ENCODE data around the gene CPNE1.
"Not testable (repeated sequence)": the region's sequence is repeated elsewhere in the genome, so short reads cannot be mapped to it uniquely, and the experiment has no call there.

Gene CPNE1

DNA sequence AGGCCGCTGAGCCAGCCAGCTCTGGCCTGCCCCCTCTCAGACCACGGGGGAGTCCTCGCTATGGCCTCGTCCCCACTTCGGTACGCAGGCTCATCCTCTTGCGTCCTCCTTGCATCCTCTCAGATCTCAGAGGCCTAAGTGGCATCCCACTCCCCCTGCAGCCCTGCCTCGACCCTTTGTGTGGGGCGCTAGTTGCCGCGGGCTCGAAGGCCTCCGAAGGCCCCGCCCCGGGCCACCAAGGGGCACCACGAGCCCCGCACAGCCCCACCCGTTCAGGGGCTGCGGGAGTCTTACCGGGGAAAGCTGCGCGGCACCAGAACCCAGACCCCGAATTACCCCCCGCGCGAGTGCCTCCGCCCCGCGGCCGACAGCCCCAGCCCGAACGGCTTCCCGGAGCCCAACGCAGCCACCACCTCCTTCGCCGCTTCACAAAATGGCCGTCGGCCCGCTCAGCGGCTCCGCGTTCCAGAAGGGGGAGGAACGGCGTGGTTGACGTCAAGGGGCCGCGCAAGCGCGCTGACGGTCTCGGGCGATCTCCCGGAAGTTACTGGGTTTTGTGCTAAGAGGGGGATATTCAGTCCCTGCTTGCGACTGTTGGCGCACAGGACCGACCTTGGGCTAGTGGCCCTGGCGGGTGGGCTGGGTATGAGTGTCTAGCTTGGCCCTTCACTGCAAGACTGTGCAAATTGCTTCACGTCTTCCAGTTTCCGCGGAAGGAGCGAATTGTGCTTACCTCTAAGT, at the start of gene CPNE1, which contains the start of gene RBM12:
TSS of gene CPNE1 (minus strand) at position 435 of the 741 bp plus-strand sequence. CDS start 31,977 bp downstream, outside the sequence.
TSS of gene RBM12 (minus strand) at position 435 of the 741 bp plus-strand sequence. CDS start 9,578 bp downstream, outside the sequence.
- peak; percentile 97 for DNase-seq

DNA sequence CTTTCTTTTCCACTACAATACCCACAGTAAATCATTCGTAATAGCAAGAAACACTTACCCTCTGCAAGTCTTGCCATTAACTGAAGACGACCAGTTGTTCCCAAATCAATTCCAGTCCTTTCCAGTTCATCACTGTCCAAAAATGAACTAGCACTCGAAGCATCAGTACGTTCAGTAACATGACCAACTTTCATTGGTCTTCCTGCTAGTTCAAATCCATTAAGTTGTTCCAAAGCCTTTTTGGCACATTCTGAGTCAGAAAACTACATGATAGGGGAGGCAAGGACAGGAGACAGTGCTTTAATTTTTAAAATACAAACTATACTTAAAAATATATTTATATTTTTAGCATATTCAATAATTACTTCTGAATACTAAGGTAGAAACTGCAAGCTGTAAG, 49.4 kb upstream of the CPNE1 start:
- no peak for DNase-seq

- not testable (repeated sequence) for DNase-seq
Observed at GRCh38 chr20:35713120-35713519, 48.4 kb upstream of the CPNE1 start.

- DNase-seq = no peak
Observed at GRCh38 chr20:35711588-35712209, 47.0 kb upstream of the CPNE1 start.

GRCh38 chr20:35710884-35711587, 46.3 kb upstream of the CPNE1 start:
- no peak for DNase-seq

- no peak for DNase-seq
Observed at GRCh38 chr20:35710039-35710438, 45.3 kb upstream of the CPNE1 start.

DNA sequence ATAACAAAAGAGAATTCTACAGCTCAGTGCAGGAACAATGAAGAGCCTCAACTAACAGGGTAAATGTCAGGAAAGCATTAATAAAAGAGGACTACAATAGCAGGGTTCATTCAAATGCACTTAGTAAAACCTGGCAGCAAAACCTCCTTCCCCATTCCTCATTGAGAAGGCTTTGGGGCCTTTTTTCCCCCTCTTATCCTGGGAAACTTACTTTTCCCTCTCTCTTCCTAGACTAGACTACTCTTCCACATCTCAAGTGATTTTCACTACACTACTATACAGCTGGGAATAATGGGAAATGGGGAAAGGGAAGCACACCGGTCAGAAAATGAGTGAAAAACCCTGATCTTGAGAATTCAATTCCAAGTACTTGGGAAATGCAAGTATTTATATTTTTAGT, 44.6 kb upstream of the CPNE1 start:
- no peak for DNase-seq

GRCh38 chr20:35708502-35708901, 43.8 kb upstream of the CPNE1 start:
- no peak for DNase-seq

- not testable (repeated sequence) for DNase-seq
Observed at GRCh38 chr20:35706591-35707529, 42.2 kb upstream of the CPNE1 start.

DNA sequence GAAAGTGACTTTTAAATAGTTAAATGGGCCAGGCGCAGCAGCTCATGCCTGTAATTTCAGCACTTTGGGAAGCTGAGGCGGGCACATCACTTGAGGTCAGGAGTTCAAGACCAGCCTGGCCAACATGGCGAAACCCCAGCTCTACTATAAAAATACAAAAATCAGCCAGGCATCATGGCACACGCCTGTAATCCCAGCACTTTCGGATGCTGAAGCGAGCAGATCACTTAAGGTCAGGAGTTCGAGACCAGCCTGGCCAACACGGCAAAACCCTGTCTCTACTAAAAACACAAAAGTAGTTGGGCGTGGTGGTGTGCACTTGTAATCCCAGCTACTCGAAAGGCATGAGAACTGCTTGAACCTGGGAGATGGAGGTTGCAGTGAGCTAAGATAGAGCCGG, 41.2 kb upstream of the CPNE1 start:
- not testable (repeated sequence) for DNase-seq

DNA sequence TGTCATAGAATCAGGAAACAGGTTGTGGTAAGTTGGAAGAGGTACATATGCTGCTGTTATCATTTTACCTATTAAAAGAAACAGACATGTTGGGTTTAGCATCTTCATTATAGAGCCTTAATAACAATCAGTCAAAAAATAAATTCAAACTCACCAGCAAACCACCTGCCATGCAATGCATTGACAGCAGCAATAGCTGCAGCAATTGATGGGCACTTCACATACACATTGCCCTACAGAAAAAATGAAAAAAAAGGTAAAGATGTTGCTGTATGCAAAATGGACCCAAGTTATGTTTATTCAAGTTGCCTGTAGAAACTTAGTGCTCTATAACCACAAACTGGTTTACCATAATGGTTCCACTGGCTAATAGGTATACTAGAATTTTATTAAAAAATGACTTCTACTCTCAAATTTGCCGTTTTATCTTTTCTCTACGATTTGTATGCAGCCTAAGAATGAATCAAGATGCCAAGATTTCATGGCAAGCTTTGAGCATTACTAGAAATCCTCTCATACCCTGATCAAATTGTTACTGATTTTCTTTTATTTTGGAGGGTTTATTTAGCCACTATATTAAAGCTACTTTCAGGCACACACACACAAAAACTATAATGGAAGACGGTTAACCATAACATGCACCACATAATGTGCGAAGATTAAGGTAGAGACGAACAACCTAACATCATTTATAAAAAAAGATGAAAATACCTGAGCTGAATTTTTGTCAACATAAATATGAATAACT, 40.0 kb upstream of the CPNE1 start:
- DNase-seq = no peak

DNA sequence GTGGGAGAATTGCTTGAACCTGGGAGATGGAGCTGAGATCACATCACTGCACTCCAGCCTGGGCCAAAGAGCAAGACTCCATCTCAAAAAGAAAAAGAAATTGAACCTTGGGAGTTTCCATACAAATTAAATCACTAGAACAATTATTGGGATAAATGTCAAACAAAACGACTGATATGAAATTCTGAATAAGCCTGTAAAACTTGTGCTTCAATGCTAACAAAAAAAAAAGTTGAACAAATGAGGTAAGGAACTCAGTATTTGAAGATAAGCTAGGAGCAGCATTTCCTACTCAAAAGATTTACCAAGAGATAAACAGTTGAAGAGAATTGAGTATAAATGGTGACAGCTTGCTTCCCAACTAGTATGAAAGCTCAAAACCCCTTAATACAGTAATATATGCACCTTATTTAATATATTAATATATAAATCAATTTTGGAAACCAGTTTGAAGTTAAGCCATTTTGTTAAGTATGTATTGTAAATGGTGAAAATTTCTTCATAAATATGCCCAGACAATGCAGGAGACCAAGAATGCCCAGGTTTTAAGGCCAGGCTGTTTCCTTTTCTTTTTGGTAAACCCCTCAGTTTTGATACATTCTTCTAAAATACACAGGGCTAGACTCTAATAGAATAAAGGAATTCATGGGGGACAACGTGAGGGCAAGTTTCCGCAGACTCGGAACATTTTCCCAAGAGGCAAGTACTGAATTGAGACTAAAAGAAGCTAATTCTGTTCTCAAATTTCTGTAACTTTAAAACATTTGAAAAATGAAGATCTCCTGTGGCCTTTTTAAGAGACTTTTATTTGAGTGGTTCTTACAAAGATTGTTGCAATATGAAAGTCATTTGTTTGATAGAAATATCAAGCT, 38.4 kb upstream of the CPNE1 start:
- no peak for DNase-seq

- DNase-seq = no peak
Observed at GRCh38 chr20:35702051-35702823, 37.5 kb upstream of the CPNE1 start.

DNA sequence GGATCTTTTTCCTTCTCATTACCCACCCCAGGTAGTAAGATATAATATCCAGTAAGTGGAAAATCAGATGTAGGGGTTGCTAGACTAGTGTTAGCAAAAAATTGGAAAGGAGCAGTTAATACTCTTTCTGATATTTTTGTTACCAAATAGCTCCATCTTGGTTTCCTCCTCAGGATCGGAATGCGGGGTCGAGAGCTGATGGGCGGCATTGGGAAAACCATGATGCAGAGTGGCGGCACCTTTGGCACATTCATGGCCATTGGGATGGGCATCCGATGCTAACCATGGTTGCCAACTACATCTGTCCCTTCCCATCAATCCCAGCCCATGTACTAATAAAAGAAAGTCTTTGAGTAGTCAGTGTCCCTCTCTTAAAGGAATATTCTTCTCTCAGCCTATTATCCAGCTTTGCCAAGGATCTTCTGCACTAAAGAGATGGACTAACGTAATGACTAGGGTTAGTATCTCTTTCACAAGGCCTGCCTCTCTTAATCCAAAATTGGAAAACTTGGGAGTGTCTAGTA, 36.0 kb upstream of the CPNE1 start:
- peak; percentile 40 for DNase-seq

GRCh38 chr20:35699957-35700624, 35.4 kb upstream of the CPNE1 start:
- DNase-seq = no peak

DNA sequence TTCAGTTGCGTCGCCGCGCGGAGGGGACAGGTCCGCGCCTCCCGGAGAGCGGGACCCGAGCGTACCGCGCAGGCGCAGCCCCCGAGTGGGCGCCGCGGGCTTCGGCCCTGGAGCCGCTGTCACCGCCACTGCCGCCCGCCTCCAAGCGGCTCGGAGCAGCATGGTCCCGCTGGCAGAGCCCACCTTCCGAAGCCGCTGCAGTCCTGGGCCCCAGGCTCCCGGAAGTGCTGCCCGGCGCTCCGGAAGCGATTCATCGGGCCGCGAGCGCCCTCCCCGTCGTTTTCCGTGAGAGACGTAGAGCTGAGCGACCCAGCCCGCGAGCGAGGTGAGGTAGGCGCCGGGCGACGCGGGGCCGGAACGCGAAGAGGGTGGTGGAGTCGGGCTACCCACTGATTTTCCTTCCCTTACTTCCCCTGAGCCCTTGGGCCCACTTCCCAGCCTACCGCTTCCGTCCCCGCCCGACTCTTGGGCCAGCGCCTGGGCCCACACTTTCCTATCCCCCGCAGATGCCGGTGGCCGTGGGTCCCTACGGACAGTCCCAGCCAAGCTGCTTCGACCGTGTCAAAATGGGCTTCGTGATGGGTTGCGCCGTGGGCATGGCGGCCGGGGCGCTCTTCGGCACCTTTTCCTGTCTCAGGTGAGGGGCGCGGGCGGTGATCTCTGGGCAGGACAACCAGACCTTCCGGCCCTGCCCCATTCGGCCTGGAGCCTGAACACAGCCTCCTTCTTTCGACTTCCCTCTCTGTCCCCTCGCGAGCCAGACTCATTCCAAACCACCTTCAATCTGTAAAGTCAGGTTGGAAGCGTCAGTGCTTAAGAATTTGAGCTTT, 34.6 kb upstream of the CPNE1 start, which contains the start of the genes NFS1 and ROMO1:
TSS of gene NFS1 (minus strand) at position 226 of the 830 bp plus-strand sequence. CDS start at position 162, 64 bp downstream.
TSS of gene ROMO1 (plus strand) at position 279 of the 830 bp plus-strand sequence. CDS start at position 507, 228 bp downstream.
- DNase-seq = peak; percentile 95

DNA sequence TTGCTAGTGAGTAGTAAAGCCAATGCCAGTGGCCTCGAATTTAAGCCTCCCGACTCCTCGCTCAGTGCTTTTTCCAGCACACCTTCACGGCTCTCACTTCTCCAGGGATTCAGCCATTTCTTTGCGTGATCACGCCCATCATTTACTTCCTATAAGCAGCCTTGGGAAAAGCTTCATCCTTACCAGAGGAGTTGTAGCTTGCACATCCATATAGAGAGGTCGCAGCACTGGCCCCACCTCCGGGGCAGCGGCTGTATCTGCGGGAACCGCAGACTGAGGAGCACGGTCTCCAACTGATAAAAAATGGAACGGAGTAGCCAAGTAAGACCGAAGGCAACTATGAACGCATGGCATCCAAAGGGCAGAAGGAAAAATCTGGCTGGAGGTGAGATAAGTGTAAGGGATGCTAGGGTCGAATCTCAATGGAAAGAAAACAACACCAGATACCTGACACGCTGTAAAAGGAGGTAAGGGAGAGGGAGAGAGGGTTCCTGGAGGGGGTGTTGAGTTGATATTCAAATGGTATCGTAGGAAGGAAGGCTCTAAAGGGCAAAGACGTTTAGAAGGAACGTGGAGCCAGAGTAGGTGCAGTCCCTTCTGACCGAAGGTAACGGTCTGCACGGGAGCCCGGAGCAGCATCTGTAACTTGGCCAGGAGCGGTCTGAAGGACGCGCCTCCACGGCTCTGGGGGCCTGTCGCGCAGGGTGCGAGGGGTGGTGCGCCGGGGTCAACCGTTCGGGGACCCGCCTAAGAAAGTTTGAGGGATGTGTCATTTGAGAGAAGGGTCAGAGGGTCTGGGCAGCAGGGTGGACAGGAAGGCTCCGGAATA, 33.8 kb upstream of the CPNE1 start:
- peak; percentile 54 for DNase-seq
